Skin epidermis (tissue), 12 donors: ENCODE measurements around the gene HSP90AB1.
A peak's percentile ranks its signal among the peaks of the same experiment; 100 is the strongest.

Experiments
- H3K27ac ChIP-seq, 21 experiments: fragments of 200-600 bp; sonication (generic) in 11 of 21; one replicate each; pipeline ENCODE4 v1.5.0; 2020; ENCODE audit warnings: mild to moderate bottlenecking in 3 of 21, inconsistent platforms in 2 of 21, moderate library complexity in 2 of 21
- H3K4me3 ChIP-seq, 7 experiments: fragments of 200-600 bp; sonication (generic) in 2 of 7; one replicate each; pipeline ENCODE4 v1.5.0; 2020; ENCODE audit warnings: inconsistent platforms in 2 of 7, mild to moderate bottlenecking in 2 of 7, moderate library complexity in 1 of 7

Gene HSP90AB1

DNA sequence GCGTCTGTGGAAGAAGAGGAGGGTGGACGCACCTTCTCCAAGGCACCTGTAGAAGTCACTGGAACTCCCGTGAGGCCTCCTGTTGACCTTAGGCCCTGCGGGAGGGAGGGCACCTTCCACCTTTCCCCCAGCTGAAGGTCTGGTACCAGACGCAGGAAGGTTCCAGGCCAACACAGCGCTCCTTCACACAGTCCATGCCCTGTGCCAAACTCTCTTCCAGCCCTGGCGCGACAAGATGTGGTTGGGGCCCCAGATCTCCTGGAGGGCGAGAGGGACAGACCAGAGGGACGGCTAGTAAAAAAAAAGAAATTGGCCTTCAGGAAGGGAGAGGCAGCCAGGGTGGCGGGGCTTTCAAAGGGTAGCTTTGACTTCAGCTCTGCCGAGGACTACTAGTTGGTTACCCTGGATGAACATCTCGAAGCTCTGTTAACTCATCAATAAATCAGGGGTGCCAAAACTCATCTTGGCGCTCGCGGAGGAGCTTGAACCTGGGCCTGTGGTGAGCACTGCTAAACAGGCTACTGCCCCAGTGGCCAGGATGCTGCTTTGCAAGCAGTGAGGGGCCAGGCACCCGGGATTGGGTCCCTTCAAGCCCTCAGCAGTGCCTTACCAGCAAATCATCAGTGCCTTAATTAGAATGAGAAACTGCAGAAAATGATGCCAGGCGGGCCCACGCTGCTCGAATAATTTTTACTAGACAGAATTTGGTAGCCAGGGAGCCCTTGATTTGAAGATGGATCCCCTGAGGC, 51.3 kb downstream of the HSP90AB1 start:
- H3K27ac ChIP-seq, result no peak overlapping the region
- peak overlapping the region in 2 of 7 experiments; percentile 17 to 44 for H3K4me3 ChIP-seq

DNA sequence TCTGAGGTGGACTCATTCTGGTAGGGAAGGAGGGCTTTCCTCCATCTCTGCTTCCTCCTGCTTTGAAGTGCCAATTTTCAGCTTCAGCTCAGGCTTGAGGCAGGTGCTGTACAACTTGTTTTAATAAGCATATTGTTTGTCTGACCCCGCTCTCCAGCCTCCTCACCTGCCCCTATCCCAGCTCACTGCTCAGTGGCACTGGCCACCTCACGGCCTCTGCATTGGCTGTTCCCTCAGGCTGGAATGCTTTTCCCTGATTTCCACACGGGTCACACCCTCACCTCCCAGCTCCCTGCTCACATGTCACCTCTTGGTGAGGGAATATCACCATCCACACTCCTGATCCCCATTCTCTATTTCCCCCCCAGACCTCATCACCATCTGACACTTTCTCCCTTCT, 52.0 kb downstream of the HSP90AB1 start:
- Histone ChIP-seq H3K4me3 (no peak overlapping the region), H3K27ac (no peak overlapping the region)

DNA sequence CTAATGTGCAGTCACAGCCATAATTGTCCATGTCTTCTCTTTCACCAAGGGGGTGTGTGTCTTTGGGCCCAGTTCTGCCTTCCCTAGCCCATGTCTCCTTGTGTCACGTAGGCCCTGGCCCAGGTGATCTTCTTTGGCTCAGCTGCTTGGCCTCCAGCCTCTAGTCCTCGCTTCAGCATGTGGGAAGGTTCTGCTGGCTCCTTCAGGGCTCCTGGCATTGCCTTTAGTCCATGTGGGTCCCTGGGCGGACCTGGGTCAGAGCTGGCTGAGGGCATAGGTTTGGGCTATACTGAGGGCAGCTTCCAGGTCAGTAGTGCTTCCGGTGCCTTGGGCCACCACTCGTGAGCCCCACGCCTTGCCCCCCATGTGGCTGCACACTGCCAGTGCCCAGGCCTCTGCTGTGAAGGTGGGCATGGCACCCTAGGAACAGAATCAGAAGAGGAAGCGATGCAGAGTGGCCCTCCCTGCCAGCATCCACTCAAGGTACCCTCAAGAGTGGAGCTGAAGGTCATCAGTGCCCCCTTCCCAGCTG, 53.5 kb downstream of the HSP90AB1 start:
- Histone ChIP-seq H3K27ac (no peak overlapping the region), H3K4me3 (no peak overlapping the region)

DNA sequence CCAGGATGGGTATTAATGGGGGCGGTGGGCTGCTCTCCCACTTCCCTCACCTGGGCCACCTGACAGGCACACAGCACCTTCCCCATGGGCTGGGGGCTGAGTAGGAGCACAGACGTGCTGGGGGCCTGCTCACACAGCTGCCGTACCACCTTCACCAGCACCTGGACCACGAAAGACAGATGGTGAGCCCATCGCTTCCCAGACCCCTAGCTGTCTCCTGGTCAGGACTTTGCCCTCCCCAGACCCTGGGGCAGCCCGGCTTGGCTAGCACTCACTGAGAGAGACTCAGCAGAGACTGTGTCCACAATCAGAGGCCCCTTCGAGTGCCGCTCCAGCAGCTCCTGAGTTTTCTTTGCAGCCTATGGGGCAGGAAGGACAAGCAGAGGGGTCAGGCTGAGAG, 54.2 kb downstream of the HSP90AB1 start:
- no peak overlapping the region for H3K27ac ChIP-seq
- H3K4me3 ChIP-seq, result no peak overlapping the region

DNA sequence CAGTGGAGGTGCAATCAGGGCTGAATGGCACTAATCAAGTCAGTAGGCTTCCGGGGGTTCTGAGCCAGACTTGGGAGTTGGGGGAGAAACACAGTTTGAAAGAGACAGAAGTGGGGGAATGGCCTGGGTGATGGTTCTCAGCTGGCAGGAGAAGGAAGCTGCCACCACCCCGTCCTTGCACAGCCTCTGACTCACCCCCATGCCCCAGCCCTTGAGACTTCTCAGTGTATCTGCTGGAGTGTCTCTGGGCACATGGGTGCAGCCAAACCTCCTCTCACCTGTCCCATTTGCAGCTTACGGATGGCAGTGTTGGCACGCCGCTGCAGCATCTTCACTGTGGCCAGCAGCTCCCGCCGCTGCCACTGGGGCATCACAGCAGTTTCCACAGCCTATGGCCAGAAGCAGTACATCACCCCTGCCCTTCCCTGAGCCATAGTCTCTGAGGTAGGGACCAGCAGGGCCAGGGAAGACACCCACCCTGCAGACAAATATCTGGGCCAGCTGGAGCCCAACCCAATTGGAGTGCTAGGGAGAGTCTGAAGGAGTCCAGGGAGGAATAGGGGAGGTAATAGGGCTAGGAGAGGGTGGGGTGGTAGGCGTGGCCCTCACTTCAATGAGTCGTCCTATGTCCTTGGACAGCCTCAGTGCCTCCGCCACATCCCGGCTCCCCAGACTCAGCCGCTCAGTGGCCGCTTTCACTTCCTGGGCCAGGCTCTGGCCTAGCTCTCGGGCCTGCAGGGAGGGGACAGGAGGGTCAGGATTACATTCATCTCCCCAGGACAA, 55.1 kb downstream of the HSP90AB1 start:
- no peak overlapping the region for H3K4me3 ChIP-seq
- no peak overlapping the region for H3K27ac ChIP-seq

DNA sequence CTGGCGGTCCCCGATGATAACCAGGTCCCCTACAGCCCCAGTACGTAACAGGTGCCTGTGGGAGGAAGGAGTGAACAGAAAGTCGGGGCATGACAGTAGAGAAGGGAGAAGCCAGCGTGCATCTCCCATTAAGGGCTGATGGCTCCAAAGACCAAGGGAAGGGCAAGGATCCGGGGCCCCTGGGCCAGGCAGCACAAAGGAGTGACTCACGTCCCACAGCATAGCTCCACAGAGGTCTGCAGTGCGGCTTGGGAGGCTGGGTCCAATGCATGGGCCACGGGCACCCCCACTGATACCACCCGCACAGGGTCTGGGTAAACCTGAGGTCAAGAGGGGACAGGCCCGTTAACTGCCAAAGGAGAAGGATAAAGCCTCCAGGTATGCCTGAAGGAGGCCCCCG, 56.0 kb downstream of the HSP90AB1 start:
- Histone ChIP-seq H3K27ac (no peak overlapping the region), H3K4me3 (no peak overlapping the region)
